8988T (cell line): ENCODE measurements around the gene CLECL1.

Experiments
- DNase-seq: peaks from one replicate; pipeline ENCODE4 v3.0.0; 2011

Gene CLECL1

GRCh38 chr12:9732921-9733461 lies at the start of gene CLECL1:
CLECL1 (minus strand) TSS chr12:9733097.
- DNase-seq: no peak

- no peak for DNase-seq
Measured at GRCh38 chr12:9781360-9781759, 48.5 kb upstream of the CLECL1 start.

DNA sequence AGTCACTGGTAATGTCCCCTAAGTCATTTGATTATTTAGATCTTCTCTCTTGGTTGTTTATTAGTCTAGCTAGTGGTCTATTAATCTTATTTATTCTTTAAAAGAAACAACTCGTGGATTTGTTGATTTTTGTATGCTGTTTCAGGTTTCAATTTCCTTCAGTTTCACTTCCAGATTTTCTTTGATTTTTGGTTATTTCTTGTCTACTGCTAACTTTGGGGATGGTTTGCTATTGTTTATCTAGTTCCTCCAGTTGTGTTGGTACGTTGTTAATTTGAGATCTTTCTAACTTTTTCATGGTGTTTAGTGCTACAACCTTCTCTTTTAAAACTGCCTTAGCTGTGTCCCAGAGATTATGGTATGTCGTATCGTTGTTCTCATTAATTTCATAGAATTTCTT lies 46.3 kb upstream of the CLECL1 start:
- DNase-seq: no peak

- DNase-seq: no peak
Measured at GRCh38 chr12:9776781-9777180, 43.9 kb upstream of the CLECL1 start.

GRCh38 chr12:9773216-9773877 lies 40.5 kb upstream of the CLECL1 start:
- DNase-seq: no peak

- DNase-seq: no peak
Measured at GRCh38 chr12:9763025-9763424, 30.1 kb upstream of the CLECL1 start.

DNA sequence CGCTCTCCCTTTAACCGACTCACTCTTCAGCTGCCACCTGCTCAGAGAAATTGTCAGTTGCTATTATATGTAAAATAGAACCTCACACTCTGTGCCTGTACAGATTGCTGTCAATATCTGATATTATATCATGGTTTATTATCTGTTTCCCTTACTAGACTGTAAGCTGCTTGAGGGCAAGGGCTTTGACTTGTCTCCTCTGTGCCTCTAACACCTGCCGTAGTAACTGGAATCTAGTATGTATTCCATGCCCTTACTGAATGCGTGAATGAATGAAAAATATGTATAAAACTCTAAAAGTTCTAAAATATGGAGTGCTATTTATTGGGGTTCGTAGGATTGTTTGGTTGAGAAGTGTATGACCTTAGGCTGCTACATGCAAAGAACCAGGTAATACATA lies 29.5 kb upstream of the CLECL1 start:
- DNase-seq: no peak

GRCh38 chr12:9761419-9761781 lies 28.5 kb upstream of the CLECL1 start:
- DNase-seq: no peak

GRCh38 chr12:9760699-9761418 lies 28.0 kb upstream of the CLECL1 start, which contains the start of gene CD69:
CD69 (minus strand) TSS chr12:9760901; CDS start chr12:9760820, 81 bp downstream.
- DNase-seq: no peak

DNA sequence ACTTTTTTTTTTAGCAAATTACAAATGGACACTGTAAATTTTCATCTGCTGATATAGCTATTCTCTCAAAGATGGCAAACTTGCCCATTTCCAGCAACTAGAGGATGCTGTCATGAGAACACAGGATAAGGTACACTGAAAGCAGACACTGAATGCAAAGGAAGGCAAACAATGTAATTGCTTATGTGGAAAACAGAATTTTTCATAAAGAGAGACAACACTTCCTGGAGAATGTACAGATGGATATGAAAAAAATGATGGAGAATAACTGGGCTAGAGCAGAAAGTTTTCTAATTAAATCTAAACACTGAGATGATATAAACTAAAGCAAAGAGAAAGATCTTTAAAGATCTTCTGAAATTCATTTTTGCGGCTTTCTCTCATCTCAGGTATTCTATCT lies 27.2 kb upstream of the CLECL1 start:
- no peak for DNase-seq

DNA sequence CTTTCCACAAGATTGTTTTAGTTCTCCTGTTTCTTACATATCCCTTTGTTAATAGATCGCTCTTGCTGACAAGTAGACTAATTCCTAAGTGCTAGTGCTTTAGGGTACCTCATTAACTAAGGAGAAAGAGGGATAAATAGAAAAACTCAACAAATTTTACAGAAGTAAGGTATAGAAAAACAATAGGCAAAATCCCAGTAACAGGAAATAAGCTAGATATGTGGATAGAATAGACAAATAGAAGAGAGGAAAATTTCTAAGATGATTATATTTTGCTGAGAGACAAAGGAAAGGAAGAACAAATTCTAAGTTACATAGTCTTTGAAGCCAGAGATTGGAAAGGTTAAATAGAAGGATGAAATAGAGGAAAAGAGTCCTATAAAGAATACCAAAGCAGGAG lies 26.8 kb upstream of the CLECL1 start:
- DNase-seq: no peak

- no peak for DNase-seq
Measured at GRCh38 chr12:9758119-9758518, 25.2 kb upstream of the CLECL1 start.

DNA sequence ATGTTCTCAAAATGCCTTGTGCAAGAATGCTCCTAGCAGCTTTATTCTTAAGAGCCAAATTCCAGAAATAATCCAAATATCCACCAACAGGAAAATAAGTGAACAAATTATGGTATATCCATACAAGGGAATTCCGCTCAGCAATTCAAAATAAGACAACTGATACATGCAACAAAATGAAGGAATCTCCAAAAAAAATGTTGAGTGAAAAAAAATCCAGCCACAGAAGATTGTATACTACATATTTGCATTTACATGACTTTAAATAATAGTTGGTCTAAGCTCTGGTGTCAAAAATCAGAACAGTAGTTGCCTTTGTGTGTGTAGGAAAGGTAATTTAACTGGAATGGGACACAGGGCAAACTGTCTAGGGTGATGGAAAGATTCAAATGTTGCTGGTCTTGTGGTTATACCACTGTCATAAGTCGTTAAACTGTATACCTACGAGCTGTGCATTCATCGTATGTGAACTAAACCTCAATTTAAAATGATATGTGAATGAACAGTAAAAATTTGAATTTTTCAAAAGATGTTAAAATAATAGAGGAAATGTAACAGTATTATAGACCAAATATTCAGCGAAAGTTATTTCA lies 24.6 kb upstream of the CLECL1 start:
- no peak for DNase-seq

- DNase-seq: no peak
Measured at GRCh38 chr12:9756706-9757105, 23.8 kb upstream of the CLECL1 start.

- DNase-seq: no peak
Measured at GRCh38 chr12:9756170-9756569, 23.3 kb upstream of the CLECL1 start.

DNA sequence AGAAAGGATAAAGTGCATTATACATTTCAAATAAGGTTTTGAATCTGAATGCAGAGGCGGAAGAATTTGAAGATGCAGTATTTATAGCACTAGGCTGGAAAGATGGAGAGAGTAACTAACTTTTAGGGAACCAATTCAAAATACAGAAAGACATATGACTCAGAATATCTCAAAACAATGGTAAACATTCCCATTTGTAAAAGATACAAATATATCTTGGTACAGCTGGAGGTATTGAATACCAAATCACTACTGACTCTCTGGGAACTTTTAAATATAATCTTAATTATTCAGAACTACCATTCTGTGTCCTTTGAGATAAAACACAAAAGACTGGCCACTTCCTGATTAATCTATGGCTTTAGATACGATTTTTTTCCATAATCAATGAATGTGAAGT lies 22.7 kb upstream of the CLECL1 start:
- no peak for DNase-seq

GRCh38 chr12:9755035-9755434 lies 22.1 kb upstream of the CLECL1 start:
- no peak for DNase-seq

DNA sequence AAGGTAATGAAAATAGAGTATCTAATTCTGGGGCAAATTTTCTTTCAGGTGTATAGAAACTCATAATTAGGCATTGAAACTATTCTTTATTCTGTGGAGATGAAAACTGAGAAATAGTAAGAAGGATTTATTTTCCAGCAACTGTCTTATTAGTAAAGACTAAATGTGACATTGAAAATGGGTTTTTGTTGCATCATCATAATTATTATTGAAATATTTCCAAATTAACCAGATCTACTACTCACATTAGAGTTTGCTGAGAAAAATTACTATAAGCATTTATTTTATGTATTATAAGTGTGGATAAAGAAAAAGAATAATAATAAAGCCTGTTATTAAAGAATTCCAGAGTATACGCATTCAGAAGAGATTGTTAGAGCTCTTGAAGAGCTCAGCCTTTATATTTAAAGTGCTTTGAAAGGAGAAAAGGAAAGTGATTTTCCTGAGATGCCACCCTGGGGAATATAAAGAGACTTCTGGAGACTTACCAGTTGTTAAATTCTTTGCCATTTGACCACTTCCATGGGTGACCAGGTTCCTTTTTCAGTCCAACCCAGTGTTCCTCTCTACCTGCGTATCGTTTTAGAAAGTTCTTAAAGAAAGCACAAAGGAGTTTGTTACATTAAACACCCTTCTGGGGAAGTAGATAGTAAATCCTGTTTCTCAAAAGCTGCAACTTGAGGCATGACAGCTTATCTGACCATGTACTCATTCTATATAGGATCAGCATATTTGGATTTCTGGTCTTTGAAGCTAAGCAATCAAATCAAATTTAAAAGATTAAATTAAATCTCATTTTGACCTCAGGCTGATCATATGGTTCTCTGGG lies 21.4 kb upstream of the CLECL1 start:
- no peak for DNase-seq

- DNase-seq: no peak
Measured at GRCh38 chr12:9753498-9753897, 20.6 kb upstream of the CLECL1 start.

- no peak for DNase-seq
Measured at GRCh38 chr12:9753073-9753472, 20.2 kb upstream of the CLECL1 start.

- no peak for DNase-seq
Measured at GRCh38 chr12:9752145-9752933, 19.4 kb upstream of the CLECL1 start.
